Thoracic aorta (tissue), 2 donors: ENCODE data around the gene PCDHGB5. TPM values are rescaled to one million over a fixed set of nuclear protein-coding genes. Genes with fewer than 3 reads are reported as not detected.
"Not testable (repeated sequence)": the region's sequence is repeated elsewhere in the genome, so short reads cannot be mapped to it uniquely, and the experiment has no call there.

ENCODE experiments used
- ATAC-seq: fragments of 150-250 bp; one replicate; pipeline ENCODE4 v1.8.0; 2017; ENCODE audit warnings: low read depth; ENCODE audit not compliant: insufficient number of reproducible peaks, low FRiP score
- DNase-seq: peaks from one replicate; pipeline ENCODE4 v3.0.0-alpha.2; 2020; ENCODE audit warnings: low spot score
- H3K27ac ChIP-seq, 2 donors: fragments of 200-600 bp; sonication (generic); 1 replicate in 1 of 2; 2 replicates in 1 of 2; pipeline ENCODE4 v1.5.1; 2016; ENCODE audit warnings: mild to moderate bottlenecking in 2 of 2, moderate library complexity in 2 of 2
- H3K27me3 ChIP-seq: fragments of 200-600 bp; sonication (generic); replicated peaks from 2 replicates; pipeline ENCODE4 v1.6.0; 2016; ENCODE audit warnings: mild to moderate bottlenecking; ENCODE audit not compliant: insufficient read depth
- H3K36me3 ChIP-seq: fragments of 200-600 bp; sonication (generic); one replicate; pipeline ENCODE4 v1.5.1; 2016
- H3K4me1 ChIP-seq, 2 donors: fragments of 200-600 bp; sonication (generic); 1 replicate in 1 of 2; 2 replicates in 1 of 2; pipeline versions ENCODE4 v1.5.1 to v1.6.0; 2016; ENCODE audit warnings: low read depth in 2 of 2, mild to moderate bottlenecking in 1 of 2; ENCODE audit not compliant: control insufficient read depth in 1 of 2
- H3K4me3 ChIP-seq: fragments of 200-600 bp; sonication (generic); 2 replicates; pipeline ENCODE4 v1.5.1; 2016; ENCODE audit warnings: mild to moderate bottlenecking
- H3K9me3 ChIP-seq: fragments of 200-600 bp; sonication (generic); 2 replicates; pipeline ENCODE4 v1.5.1; 2016
- total RNA-seq, 2 donors: library from RNA; depleted of rRNA; stranded (reverse); fragments of >200 nt; gene quantifications; one replicate each; pipeline versions ENCODE4 v1.1.0 to v1.2.3, GENCODE V29; 2016
- TF ChIP-seq, protein P1 (sequence below): fragments of 200-600 bp; sonication (generic); IDR thresholded peaks from one replicate; pipeline ENCODE4 v1.5.1; 2019; ENCODE audit warnings: antibody characterized with exemption

PCDHGB5 gene
- total RNA-seq, 2 donors from 2014 or later = 20.8 to 26.3 TPM

DNA sequence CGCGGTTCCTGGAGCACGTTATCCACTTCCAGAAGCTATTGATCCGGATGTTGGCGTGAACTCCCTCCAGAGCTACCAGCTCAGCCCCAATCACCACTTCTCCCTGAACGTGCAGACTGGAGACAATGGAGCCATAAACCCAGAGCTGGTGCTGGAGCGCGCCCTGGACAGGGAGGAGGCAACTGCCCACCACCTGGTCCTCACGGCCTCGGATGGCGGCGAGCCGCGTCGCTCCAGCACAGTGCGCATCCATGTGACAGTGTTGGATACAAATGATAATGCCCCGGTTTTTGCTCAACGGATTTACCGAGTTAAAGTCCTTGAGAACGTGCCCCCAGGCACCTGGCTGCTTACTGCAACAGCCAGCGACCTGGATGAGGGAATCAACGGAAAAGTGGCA lies 5.6 kb downstream of the PCDHGB5 start:
- DNase-seq (no peak), ATAC-seq (no peak)
- no peaks in the 10 kb centered on the region for H3K36me3 ChIP-seq
- no peak overlapping the region for H3K27ac ChIP-seq
- no peaks in the 10 kb centered on the region for H3K4me1 ChIP-seq
- H3K4me3 ChIP-seq = peak overlapping the region; percentile 55
- peaks cover 93% of the 10 kb centered on the region for H3K9me3 ChIP-seq
- H3K27me3 ChIP-seq = no peaks in the 10 kb centered on the region
- TF ChIP-seq, protein P1, sequence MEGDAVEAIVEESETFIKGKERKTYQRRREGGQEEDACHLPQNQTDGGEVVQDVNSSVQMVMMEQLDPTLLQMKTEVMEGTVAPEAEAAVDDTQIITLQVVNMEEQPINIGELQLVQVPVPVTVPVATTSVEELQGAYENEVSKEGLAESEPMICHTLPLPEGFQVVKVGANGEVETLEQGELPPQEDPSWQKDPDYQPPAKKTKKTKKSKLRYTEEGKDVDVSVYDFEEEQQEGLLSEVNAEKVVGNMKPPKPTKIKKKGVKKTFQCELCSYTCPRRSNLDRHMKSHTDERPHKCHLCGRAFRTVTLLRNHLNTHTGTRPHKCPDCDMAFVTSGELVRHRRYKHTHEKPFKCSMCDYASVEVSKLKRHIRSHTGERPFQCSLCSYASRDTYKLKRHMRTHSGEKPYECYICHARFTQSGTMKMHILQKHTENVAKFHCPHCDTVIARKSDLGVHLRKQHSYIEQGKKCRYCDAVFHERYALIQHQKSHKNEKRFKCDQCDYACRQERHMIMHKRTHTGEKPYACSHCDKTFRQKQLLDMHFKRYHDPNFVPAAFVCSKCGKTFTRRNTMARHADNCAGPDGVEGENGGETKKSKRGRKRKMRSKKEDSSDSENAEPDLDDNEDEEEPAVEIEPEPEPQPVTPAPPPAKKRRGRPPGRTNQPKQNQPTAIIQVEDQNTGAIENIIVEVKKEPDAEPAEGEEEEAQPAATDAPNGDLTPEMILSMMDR = no peak

DNA sequence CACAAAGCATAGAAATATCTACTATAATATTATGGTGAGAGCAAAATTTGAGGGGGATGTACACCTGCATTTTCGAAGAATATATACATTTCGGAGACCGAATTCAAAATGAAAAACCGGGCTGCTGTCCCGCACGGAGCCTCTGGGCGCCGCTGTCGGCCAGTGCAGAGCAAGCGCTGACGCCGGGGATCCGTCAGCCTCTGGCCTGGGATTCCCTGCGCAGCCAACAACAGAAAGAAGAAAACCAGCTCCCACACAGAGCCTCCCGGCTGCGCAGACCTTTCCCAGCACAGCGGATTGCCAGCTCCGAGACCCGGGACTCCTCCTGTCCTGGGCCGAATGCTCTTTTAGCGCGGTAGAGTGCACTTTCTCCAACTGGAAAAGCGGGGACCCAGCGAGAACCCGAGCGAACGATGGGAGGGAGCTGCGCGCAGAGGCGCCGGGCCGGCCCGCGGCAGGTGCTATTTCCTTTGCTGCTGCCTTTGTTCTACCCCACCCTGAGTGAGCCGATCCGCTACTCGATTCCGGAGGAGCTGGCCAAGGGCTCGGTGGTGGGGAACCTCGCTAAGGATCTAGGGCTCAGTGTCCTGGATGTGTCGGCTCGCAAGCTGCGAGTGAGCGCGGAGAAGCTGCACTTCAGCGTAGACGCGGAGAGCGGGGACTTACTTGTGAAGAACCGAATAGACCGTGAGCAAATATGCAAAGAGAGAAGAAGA lies 10.2 kb downstream of the PCDHGB5 start, which contains the start of gene PCDHGB6:
Gene PCDHGB6 (plus strand): TSS at position 232 of the 716 bp plus-strand sequence. CDS start 182 bp downstream, at position 414.
- not testable (repeated sequence) for H3K27me3 ChIP-seq, H3K36me3 ChIP-seq, DNase-seq, H3K27ac ChIP-seq, H3K4me1 ChIP-seq, ATAC-seq
- H3K9me3 ChIP-seq = peaks cover 99% of the 10 kb centered on the region
- H3K4me3 ChIP-seq = peak within 1 kb of the TSS; percentile 49

DNA sequence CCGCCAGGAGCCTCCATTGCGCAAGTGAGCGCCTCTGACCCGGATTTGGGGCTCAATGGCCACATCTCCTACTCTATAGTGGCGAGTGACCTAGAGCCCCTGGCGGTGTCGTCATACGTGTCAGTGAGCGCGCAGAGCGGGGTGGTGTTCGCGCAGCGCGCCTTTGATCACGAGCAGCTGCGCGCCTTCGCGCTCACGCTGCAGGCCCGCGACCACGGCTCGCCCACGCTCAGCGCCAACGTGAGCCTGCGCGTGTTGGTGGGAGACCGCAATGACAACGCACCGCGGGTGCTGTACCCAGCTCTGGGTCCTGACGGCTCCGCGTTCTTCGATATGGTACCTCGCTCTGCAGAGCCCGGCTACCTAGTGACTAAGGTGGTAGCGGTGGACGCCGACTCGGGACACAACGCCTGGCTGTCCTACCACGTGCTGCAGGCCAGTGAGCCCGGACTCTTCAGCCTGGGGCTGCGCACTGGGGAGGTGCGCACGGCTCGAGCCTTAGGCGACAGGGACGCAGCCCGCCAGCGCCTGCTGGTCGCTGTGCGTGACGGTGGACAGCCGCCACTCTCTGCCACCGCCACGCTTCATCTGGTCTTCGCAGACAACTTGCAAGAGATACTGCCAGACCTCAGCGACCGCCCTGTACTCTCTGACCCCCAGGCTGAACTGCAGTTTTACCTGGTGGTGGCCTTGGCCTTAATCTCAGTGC lies 12.0 kb downstream of the PCDHGB5 start:
- Histone ChIP-seq H3K9me3 (peaks cover 97% of the 10 kb centered on the region), H3K27me3 (no peaks in the 10 kb centered on the region), H3K27ac (no peak overlapping the region), H3K36me3 (no peaks in the 10 kb centered on the region), H3K4me1 (no peaks in the 10 kb centered on the region), H3K4me3 (peak overlapping the region; percentile 2)
- ATAC-seq (no peak), DNase-seq (no peak)
- TF ChIP-seq, protein P1 = no peak

DNA sequence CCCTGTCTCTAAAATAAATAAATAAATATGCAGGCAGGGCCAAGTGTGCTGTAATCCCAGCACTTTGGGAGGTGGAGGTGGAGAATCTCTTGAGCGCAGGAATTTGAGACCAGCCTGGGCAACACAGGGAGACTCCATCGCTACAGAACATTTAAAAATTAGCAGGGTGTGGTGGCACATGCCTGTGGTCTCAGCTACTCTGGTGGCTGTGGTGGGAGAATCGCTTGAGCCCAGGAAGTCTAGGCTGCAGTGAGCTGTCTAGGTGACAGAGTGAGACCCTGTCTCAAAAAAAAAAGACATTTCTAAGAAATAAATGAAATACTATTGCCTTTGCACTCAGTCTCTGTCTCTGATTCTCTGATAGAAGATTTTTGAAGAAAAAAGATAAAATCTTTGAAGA lies 13.8 kb downstream of the PCDHGB5 start:
- no peak for DNase-seq
- Histone ChIP-seq H3K27ac (no peak overlapping the region), H3K4me1 (no peaks in the 10 kb centered on the region), H3K27me3 (no peaks in the 10 kb centered on the region), H3K4me3 (no peak overlapping the region), H3K9me3 (peaks cover 98% of the 10 kb centered on the region), H3K36me3 (no peaks in the 10 kb centered on the region)
- TF ChIP-seq, protein P1 = no peak
- ATAC-seq = no peak

DNA sequence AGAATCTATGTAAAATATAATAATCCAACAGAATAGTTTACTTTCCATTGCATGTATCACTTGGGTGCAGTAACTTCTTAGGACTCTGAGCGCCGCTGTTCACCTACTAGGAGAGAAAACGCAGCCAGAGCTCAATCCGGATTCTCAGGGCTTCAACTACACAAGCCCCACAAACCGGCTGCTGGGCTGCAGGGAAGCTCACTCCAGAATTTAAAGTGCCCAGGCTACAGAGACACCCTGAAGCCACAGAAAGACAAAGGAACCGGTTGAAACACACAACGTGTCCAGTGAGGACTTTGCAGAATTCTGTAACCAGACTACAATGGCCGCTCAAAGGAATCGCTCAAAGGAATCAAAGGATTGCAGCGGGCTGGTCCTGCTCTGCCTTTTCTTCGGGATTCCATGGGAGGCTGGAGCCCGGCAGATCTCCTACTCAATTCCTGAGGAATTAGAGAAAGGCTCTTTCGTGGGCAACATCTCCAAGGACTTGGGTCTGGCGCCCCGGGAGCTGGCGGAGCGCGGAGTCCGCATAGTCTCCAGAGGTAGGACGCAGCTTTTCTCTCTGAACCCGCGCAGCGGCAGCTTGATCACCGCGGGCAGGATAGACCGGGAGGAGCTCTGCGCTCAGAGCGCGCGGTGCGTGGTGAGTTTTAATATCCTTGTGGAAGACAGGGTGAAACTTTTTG lies 15.2 kb downstream of the PCDHGB5 start, which contains the start of gene PCDHGA10:
Gene PCDHGA10 (plus strand): TSS at position 134 of the 686 bp plus-strand sequence. CDS start 189 bp downstream, at position 323.
- Histone ChIP-seq H3K4me1 (no peaks in the 10 kb centered on the region), H3K27me3 (no peaks in the 10 kb centered on the region), H3K4me3 (peak within 1 kb of the TSS; percentile 66), H3K9me3 (peaks cover 97% of the 10 kb centered on the region), H3K27ac (no peak within 1 kb of the TSS), H3K36me3 (no peaks in the 10 kb centered on the region)
- DNase-seq (no peak), ATAC-seq (no peak)
- TF ChIP-seq, protein P1 = peak; percentile 15
